A172 (cell line): ENCODE measurements around the gene TEX55. TPM values are rescaled to one million over a fixed set of nuclear protein-coding genes. Genes with fewer than 3 reads are reported as not detected.
"Not testable (repeated sequence)": the region's sequence is repeated elsewhere in the genome, so short reads cannot be mapped to it uniquely, and the experiment has no call there.

ENCODE experiments used
- DNase-seq: peaks from one replicate; pipeline ENCODE4 v3.0.0-alpha.2; 2015; ENCODE audit warnings: low spot score
- total RNA-seq: library from RNA; depleted of rRNA; stranded (reverse); fragments of >200 nt; shearing (Covaris generic); gene quantifications from 2 replicates; pipeline ENCODE4 v1.2.3, GENCODE V29; 2014; rRNA removed

The TEX55 gene
- total RNA-seq: not detected in 2 replicates

DNA sequence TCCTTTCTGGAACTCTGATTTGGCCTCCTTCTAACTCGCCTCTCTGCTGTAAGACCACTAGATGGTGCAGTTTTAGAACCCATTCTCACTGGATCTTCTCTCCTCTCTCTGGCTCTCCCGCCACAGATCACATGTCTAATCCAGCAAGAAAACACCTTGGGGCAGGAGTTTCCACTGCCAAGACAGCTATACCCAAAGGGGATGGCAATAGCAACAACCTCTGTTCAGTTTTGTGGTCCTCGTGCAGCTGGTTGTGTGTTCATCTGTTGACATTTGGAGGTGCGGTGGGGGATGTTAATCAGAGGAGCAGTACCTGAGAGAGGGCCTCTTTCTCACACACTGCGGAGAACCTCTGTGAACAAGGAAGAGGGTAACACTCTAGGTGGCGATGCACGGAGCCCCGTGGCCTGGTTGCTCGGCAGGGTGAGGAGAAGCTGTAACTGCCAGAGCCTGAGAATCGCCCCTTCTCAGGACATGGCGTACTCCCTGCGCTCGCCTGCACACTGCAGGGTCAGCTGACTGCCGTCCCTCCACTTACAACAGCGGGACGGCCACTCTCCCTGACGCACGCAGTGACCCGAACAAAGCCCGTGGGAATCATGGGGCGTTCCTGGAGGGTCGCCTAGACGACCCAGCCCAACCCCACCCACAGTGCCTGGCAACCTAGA, at the start of gene TEX55:
TEX55 (plus strand) TSS at position 666 of the 668 bp plus-strand sequence. CDS start 25 bp downstream, outside the sequence.
- peak; percentile 65 for DNase-seq

DNA sequence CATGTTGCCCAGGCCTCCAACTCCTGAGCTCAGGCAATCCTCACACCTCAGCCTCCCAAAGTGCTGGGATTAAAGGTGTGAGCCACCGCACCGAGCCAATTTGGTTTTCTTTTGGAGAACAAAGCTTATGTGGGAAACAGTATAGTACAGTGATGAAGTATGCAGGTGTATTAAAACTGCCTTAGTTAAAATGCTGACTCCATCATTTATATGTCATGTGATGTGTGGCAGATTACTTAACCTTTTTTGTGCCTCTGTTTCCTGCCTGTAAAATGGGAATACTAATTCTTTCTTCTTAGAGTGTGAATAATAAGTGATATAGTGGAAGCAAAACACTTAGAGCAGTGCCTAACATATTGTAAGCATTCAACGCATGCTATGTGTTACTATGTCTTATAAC, 48.0 kb upstream of the TEX55 start:
- no peak for DNase-seq

DNA sequence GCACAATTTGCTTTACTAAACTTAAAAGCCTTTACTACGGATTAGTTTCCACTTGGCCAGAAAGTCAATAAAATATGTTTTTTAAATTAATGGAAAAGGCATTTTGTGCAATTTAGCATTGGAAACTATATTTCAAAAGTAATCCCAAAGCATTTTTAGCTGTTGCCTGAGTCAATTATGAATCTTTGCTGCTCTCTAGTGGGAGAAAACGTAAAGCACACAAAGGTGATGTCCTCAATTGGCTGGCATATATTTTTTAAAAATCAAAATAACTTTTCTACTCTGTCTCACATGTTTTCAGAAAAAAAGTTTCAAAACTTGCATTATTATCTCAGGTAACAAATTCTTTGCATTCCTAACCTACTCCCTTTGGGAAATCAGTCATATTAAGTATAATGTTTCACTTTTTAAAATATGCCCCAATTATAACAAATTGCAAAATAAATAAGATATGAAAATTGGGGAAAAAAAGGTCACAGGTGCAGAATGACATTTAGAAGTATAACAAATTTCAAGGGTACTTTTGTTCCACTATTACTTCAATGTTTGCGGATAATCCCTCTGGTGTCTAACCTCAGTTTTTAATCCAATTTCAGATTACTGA, 47.2 kb upstream of the TEX55 start:
- DNase-seq: peak; percentile 38

DNA sequence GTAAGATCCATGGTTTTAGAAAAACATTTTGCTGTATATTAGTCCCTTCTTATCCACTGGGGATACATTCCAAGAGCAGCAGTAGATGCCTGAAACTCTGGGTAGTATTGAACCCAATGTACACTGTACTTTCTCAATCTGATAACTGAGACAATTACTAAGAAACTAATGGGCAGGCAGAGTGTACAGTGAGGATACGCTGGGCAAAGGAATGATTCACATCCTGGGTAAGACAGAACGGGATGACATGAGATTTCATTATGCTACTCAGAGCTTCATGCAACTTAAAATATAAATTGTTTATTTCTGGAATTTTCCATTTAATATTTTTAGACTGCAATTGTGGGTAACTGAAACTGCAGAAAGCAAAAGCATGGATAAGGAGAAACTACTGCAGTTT, 46.2 kb upstream of the TEX55 start:
- DNase-seq: no peak

DNA sequence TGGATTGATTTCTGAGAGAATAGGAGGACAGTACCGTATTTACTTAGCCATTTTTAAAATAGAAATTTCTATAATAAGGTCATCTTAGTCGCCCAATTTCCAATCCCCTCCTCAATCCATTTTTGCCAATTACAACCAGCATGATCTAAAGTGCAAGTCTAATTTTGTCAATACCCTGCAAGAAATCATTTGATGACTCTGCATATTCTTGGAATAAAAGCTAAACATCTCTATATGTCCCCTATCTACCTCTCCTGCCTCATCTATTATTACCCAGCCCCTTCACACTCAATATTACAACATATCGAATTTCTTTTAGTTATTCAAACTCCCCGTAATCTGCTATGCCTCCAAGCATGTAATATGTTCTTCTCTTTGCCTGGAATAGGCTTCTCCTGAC, 41.9 kb upstream of the TEX55 start:
- no peak for DNase-seq

DNA sequence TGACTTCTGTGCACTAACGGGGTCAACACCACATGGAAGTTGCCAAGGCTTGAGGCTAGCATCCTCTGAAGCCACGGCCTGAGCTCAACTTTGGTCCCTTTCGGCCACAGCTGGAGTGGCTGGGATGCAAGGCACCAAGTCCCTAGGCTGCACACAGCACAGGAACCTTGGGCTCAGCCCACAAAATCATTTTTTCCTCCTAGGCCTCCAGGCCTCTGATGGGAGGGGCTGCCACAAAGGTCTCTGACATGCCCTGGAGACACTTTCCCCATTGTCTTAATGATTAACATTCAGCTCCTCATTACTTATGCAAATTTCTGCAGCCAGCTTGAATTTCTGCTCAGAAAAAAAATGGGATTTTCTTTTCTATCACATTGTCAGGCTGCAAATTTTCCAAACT, 27.6 kb upstream of the TEX55 start:
- DNase-seq: not testable (repeated sequence)

DNA sequence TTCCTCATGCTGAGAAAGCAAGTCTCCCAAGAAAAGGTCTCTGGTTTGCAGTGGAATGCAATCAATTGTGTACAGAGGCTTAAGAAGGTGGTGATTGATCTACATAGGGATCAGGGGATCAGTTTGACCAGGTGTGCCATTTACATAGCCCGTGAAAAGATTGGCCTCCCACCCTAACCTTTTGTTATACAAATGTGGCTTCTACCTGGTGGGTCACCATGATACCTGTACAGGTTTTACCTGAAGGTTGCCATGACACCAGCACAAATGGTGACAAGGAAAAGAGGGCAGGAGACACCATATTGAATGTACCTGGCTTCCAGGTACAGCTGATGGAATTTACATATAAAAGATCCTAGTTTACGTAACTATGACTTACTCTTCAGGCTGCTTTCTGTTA, 25.5 kb upstream of the TEX55 start:
- no peak for DNase-seq

DNA sequence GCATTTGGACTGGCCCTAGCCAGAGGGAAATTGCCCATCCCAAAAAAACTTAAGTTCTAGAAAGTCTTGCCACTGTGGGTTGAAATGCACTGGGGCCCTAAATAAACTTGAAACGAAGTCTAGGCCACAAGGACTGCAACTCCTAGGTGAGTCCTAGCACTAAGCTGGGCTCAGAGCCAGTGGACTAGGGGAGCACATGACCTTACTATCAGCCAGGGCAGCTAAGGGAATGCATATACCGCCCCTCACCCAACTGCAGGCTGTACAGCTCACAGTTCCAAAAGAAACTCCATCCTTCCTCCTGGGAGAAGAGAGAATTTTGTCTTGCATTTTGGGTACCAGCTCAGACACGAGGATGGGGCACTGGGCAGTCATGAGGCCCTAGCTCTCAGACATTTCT, 23.6 kb upstream of the TEX55 start:
- DNase-seq: no peak

DNA sequence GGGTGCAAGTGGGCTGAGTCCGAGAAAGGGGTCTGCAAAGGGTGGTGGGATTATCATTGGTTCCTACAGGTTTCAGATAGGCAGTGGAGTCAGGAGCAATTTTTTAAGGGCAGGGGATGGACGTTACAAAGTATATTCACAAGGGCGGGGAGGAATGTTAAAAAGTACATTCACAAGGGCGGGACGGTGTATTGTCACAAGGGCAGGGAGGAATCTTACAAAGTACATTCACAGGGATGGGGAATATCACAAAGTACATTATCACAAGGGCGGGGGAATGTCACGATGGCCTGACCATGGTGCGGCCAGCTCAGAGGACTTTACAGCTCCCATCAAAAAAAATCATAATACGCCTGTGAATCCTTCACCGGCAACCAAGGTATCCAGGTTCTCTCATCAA, 20.6 kb upstream of the TEX55 start:
- DNase-seq: no peak

DNA sequence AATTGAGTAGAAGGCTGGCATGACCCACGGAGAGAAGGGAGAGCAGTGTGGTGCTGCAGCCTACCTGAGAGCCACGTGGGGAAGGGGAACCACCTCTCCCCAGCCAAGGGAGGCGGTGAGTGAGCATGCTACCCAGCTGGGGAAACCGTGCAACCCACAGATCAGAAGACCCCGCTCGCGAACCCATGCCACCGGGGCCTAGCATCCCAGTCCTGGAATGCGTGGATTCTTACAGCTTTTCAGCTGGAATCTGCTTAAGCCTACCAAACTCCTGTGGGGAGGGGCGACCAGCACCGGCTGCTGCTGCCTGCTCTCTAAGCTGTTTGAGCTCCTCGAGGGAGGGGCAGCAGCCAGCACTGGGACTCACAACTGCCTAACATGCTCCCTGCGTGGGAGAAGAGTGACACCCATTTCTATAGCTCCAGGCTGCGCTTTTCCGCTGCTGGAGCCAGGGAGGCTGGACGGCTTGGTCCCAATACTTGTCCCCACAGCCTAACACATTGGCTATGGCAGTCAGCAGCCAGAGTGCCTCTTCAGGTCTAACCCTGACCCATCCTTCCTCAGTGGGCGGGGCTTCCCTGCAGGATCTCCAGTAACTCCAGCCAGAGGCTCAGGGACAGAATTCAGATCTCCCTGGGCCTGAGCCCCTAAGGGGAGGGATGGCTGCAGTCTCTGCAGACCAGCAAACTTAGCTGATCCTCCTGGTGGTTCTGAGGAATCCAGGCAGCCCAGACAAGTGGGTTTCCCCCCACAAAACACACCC, 20.0 kb upstream of the TEX55 start:
- no peak for DNase-seq

DNA sequence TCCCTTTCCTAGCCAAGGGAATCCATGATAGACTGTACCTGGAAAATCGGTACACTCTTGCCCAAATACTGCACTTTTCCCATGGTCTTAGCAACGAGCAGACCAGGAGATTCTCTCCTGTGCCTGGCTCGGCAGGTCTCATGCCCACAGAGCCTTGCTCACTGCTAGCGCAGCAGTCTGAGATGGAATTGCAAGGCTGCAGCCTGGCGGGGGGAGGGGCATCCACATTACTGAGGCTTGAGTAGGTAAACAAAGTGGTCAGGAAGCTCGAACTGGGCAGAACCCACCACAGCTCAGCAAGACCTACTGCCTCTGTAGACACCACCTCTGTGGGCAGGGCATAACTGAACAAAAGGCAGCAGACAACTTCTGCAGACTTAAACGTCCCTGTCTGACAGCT, 15.7 kb upstream of the TEX55 start:
- not testable (repeated sequence) for DNase-seq

DNA sequence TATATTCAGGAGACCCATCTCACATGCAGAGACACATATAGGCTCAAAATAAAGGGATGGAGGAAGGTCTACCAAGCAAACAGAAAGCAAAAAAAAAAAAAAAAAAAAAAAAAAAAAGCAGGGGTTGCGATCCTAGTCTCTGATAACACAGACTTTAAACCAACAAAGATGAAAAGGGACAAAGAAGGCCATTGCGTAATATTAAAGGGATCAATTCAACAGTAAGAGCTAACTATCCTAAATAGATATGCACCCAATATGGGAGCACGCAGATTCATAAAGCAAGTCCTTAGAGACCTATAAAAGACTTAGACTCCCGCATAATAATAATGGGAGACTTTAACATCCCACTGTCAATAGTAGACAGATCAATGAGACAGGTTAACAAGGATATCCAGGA, 13.7 kb upstream of the TEX55 start:
- not testable (repeated sequence) for DNase-seq

DNA sequence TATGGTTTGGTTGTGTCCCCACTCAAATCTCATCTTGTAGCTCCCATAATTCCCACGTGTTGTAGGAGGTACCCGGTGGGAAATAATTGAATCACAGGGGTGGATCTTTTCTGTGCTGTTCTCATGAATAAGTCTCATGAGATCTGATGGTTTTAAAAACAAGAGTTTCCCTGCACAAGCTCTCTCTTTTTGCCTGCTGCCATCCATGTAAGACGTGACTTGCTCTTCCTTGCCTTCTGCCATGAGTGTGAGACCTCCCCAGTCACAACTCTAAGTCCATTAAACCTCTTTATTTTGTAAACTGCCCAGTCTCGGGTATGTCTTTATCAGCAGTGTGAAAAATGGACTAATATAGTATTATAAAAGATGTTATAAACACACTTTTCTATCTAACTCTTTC, 6.6 kb upstream of the TEX55 start:
- not testable (repeated sequence) for DNase-seq

DNA sequence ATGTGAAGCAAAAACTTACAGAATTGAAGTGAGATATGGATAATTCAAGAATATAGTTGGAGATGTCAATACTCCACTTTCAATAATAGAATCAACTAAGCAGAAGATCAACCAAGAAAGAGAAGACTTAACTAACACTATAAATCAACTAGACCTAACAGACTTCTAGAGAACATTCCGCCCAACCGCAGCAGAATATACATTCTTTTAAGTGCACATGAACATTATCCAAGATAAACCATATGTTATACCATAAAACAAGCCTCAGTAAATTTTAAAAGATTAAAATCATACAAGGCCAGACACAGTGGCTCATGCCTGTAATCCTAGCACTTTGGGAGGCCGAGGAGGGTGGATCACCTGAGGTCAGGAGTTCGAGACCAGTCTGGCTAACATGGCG, 5.5 kb upstream of the TEX55 start:
- no peak for DNase-seq

DNA sequence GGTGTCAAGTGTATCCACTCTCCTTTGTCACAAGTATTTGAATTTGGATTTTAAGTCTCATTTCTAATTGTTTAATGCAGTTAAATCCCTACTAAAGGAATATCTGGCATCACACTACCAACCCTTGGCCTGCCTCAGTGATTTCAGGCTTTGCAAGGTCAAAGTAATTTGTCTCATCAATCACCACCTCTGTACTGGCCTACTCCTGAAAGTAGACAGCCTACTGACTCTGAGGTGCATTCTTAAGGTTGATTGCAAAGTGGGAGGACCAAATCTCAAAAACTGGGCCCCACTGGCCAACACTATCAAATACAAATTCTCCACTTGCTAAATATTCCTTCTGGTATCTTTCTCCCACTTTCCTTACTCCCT, 851 bp upstream of the TEX55 start:
- DNase-seq: no peak

DNA sequence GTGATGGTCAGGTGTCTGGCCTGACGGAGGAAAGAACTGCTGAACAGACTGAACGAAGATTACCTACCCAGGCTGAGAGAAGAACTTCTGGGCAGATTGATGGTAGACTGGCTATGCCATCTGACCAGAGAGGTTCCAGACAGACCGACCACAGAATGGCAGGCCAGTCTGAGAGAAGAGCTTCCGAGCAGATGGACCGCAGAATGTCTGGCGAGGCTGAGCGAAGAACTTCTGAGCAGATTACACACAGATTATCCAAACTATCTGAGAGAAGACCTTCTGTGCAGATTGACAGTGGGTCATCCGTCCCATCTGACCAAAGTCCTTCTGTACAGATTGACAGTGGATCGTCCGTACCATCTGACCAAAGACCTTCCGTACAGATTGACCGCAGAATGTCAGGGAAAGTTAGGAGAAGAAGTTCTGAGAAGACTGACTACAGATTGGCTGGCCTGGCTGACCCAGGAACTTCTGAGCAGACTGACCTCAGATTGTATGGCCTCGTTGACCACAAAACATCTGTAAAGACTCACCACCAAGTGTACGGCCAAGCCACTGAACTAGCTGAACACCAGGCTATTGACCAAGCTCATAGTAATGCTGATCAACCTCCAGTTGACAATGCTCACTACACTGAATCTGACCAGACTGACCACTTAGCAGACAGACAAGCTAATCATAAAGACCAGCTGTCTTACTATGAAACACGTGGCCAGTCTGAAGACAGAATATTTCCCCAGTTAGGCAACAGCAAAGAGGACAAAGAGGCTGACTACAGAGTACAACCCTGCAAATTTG, 812 bp downstream of the TEX55 start:
- no peak for DNase-seq

DNA sequence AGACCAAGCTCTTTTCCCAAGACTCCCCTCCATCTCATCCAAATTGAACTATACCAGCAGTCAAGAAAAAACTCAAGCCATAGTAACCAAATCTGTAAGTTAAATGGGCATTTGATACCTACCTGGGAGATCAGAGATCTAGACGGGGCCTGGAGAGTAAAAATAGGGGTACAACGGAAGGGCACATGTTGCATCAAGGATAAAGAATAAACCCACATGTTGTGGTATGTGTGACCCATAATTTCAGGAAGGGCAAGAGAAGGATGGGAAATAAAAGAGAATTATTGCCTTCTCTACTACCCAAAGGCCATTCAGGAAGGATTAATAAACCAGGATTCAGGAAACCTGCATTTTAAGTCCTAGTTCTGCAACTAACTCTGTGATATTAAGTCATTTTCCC, 1.5 kb downstream of the TEX55 start:
- no peak for DNase-seq

DNA sequence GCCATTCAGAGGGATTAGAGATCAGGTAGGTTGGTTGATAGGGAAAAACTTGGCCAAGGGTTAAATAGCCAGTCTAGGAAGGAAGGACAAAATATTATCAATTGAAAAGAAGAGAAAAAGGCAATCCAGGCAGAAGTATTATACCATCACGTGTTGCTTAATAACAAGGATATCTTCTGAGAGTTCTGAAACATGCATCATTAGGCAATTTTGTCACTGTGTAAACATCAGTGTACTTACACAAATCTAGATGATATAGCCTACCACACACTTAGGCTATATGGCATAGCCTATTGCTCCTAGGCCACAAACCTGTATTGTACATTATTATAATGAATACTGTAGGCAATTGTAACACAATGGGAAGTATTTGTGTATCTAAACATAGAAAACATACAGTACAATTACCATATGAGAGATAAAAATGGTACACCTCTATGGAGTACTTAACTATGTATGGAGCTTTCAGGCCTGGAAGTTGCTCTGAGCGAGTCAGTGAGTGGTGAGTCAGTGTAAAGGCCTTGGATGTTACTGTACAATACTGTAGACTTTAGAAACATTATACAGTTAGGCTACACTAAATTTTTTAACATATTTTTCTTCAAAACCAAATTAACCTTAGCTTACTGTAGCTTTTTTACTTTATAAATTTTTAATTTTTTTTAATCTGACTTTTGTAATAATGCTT, 2.7 kb downstream of the TEX55 start:
- DNase-seq: no peak

DNA sequence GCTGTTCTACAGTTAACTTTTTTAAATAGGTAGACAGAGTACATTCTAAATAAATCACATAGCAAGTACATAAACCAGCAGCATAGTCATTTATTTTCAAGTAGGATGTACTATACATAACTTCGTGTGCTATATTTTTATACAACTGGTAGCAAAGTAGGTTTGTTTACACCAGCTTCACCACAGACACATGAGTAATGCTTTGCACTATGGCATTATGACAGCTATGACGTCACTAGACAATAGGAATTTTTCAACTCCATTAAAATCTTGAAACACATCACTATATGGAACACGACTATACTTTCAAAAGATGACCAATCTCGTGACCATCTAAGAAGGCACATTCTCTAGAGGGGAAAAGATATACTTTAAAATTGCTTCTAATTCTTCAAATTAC, 3.5 kb downstream of the TEX55 start:
- DNase-seq: no peak

DNA sequence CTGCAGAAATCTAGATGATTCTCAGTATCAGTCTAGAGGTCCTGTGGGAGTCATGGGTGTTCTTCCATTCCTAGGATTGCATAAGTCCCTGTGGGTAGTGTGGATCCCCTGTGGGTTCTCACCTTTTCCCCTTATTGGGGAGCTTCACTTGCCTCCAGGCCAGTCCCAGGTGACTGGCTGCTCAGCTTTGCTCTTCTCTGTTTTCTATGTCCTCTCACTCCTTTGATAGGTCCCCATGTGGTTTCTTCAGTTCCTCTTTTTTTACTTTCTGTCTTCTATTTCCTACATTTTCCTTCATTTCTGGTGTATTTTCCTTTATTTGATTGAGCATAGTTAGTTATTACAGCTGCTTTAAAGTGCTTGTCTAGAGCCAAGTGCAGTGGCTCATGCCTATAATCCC, 10.9 kb downstream of the TEX55 start:
- no peak for DNase-seq

DNA sequence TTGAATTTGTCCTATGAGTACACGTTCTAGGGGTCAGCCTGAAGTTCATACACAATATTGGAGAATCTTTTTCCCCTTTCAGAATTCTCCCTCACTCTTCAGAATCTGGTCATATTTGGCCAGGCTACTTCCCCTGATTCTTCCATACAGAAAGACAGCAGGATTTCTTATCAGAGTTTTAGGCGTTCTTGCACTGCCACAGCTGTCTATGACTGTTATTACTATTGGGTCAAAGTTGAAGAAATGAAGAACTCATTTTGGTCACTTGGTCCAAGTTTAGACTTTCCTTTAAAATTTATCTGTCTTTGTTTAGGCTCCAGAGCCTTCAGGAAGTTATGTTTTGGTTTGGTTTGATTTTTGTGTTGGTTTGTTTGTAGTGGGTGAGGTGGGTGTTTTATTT, 12.0 kb downstream of the TEX55 start:
- DNase-seq: no peak

DNA sequence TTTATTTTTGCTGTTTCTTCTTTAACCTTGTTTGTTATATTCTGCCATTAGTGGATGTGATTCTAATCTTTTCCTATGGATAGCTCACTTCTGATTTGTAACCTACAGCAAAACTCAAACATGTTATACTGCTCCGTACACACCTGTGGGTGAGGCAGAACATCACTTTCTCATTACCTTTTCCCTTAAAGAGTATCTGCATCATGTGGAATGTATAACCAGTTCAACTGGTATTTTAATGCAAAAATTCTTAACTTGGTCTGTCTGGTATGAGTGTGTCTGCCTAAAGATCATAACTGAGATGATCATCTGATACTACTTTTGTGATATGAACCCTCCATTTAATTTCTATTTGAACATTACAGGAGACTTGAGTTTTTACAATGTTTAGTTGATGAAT, 14.4 kb downstream of the TEX55 start:
- no peak for DNase-seq
